Spleen (tissue), 11 donors: ENCODE measurements around the gene DENND1A. TPM values are rescaled to one million over a fixed set of nuclear protein-coding genes. Genes with fewer than 3 reads are reported as not detected.

Experiments
- DNase-seq: peaks from one replicate; pipeline ENCODE4 v3.0.0-alpha.2; 2020
- H3K27ac ChIP-seq, 8 donors: fragments of 200-600 bp; sonication (generic) in 7 of 8; 1 replicate in 4 of 8; 2 replicates in 4 of 8; pipeline versions ENCODE4 v1.5.0 to v1.8.0; 2016 to 2021; ENCODE audit warnings: inconsistent platforms in 4 of 8, mild to moderate bottlenecking in 4 of 8, moderate library complexity in 1 of 8
- H3K27me3 ChIP-seq, 7 donors: fragments of 200-600 bp; sonication (generic) in 6 of 7; replicated peaks in 1 of 7; 1 replicate in 4 of 7; 2 replicates in 3 of 7; pipeline versions ENCODE4 v1.5.0 to v1.8.0; 2016 to 2021; ENCODE audit warnings: inconsistent platforms in 3 of 7, mild to moderate bottlenecking in 1 of 7
- H3K36me3 ChIP-seq, 6 donors: fragments of 200-600 bp; sonication (generic) in 5 of 6; 1 replicate in 4 of 6; 2 replicates in 2 of 6; pipeline versions ENCODE4 v1.5.0 to v1.8.0; 2016 to 2021; ENCODE audit warnings: inconsistent platforms in 2 of 6
- H3K4me1 ChIP-seq, 6 donors: fragments of 200-600 bp; sonication (generic) in 5 of 6; 1 replicate in 3 of 6; 2 replicates in 3 of 6; pipeline versions ENCODE4 v1.5.0 to v1.8.0; 2016 to 2021; ENCODE audit warnings: inconsistent platforms in 3 of 6
- H3K4me3 ChIP-seq, 8 donors: fragments of 200-600 bp; sonication (generic) in 7 of 8; 1 replicate in 4 of 8; 2 replicates in 4 of 8; pipeline versions ENCODE4 v1.5.0 to v1.8.0; 2016 to 2021; ENCODE audit warnings: inconsistent platforms in 4 of 8, mild to moderate bottlenecking in 4 of 8, moderate library complexity in 2 of 8
- H3K9me3 ChIP-seq, 8 donors: fragments of 200-600 bp; sonication (generic) in 7 of 8; 1 replicate in 4 of 8; 2 replicates in 4 of 8; pipeline versions ENCODE4 v1.5.0 to v1.8.0; 2016 to 2021; ENCODE audit warnings: inconsistent platforms in 4 of 8
- POLR2A ChIP-seq, 3 donors: fragments of 450-650 bp; IDR thresholded peaks; one replicate each; pipeline ENCODE4 v1.5.1; 2017; ENCODE audit warnings: antibody characterized with exemption in 3 of 3, mild to moderate bottlenecking in 1 of 3
- POLR2AphosphoS5 ChIP-seq, 3 donors: sonication (generic); formaldehyde crosslinking; IDR thresholded peaks; one replicate each; pipeline ENCODE4 v1.5.1; 2017; ENCODE audit warnings: antibody characterized with exemption in 3 of 3
- WGBS, 5 donors: extraction: QIAGEN DNeasy Blood & Tissue Kit in 3 of 5; methylation state at CpG; one replicate each; pipeline versions ENCODE4 v1.1.5 to v1.1.7; 2013 to 2018; 5-methylcytosine and 5-hydroxymethylcytosine counted together
- intact Hi-C: fragments of 100-400 bp; cut with DNase I; formaldehyde crosslinking; loops from one replicate; pipeline ENCODE4 v1.15.0; 2023; ENCODE audit warnings: low total_unique reads
- polyA plus RNA-seq, 3 donors: library from polyadenylated mRNA; stranded (reverse); fragments of 200-250 nt; gene quantifications; one replicate each; pipeline ENCODE4 v1.2.1, GENCODE V29; 2013
- total RNA-seq, 7 donors: library from RNA; depleted of rRNA in 3 of 7; stranded (reverse); fragments of >200 nt in 3 of 7; fragmentation: NEBNext Ultra II Directional in 4 of 7; extraction: Animal tissue kit (Norgen Biotek cat#: 25700) in 4 of 7; gene quantifications; one replicate each; pipeline versions ENCODE4 v1.1.0 to v1.2.1, GENCODE V29; 2016 to 2021
- TF ChIP-seq, protein P1 (sequence below), 11 experiments: fragments of 200-600 bp in 7 of 11; fragments of 450-650 bp in 4 of 11; sonication (generic) in 4 of 11; IDR thresholded peaks in 8 of 11; conservative IDR thresholded peaks in 3 of 11; 1 replicate in 7 of 11; 2 replicates in 4 of 11; pipeline versions ENCODE4 v1.4.0 to v1.8.0; 2016 to 2021; ENCODE audit warnings: antibody characterized with exemption in 11 of 11, inconsistent platforms in 4 of 11, mild to moderate bottlenecking in 1 of 11
- donor health status: healthy with polysubstance abuse.
- donor health status: DM: no; HTN: no; CAD: no; lungs with moderate emphysema.
- donor health status: DM: no; HTN: no; CAD: no.
- donor health status: Bipolar disorder and iron deficiency.
- donor health status: healthy.
- donor health status: DM: no; HTN: no; CAD: no.
- donor health status: DM: yes; HTN: yes; CAD: no.

DENND1A gene
- total and polyA plus RNA-seq, 10 donors: 5.4 to 59.3 (median 48.8) TPM

DNA sequence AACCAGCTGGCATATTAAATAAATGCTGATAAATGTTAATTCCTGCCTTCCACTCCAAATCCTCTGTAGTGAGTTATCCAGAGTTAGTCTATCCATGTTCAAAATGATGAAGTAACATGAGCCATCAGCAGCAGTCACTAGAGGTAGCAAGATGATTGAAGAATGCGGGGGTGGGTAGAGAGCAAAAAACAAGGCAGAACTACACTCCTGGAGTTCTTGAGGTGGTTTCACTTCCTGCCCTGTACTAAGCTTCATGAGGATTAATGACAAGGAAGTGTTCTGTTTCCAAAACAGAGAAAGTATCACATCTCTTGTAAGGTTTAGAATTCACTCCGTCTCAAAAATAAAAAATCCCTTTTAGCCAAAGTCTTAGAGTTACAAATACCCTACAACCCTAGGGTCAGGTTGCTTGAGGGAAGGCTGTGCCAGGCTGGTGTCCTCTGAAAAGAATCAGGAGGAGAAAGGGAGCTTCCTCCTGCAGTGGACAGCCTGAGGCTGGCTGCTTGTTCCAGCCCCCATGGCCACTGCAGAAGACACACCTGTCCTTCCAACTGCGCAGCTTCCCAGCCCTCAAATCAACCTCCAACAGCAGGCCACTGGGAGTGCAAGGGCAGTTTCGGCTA is 180.2 kb downstream of the DENND1A start:
- no peak for TF ChIP-seq POLR2A (IDR thresholded peaks at IDR 0.05)
- TF ChIP-seq, protein P1, sequence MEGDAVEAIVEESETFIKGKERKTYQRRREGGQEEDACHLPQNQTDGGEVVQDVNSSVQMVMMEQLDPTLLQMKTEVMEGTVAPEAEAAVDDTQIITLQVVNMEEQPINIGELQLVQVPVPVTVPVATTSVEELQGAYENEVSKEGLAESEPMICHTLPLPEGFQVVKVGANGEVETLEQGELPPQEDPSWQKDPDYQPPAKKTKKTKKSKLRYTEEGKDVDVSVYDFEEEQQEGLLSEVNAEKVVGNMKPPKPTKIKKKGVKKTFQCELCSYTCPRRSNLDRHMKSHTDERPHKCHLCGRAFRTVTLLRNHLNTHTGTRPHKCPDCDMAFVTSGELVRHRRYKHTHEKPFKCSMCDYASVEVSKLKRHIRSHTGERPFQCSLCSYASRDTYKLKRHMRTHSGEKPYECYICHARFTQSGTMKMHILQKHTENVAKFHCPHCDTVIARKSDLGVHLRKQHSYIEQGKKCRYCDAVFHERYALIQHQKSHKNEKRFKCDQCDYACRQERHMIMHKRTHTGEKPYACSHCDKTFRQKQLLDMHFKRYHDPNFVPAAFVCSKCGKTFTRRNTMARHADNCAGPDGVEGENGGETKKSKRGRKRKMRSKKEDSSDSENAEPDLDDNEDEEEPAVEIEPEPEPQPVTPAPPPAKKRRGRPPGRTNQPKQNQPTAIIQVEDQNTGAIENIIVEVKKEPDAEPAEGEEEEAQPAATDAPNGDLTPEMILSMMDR (IDR thresholded peaks at IDR 0.05 in 8 of 11, conservative IDR thresholded peaks at IDR 0.05 in 3 of 11): no peak
- no peak for TF ChIP-seq POLR2AphosphoS5 (IDR thresholded peaks at IDR 0.05)
- intact Hi-C loops: no loop called here
- H3K27me3 ChIP-seq: no peaks in the 10 kb centered on the region
- DNase-seq: no peak
- H3K4me3 ChIP-seq: no peak overlapping the region
- H3K27ac ChIP-seq: peak overlapping the region in 4 of 8 donors; percentile 54 to 64 (median 56)
- peaks cover 0 to 44% (median 22%) of the 10 kb centered on the region in 6 donors for H3K4me1 ChIP-seq
- no peaks in the 10 kb centered on the region for H3K9me3 ChIP-seq
- 67 to 68% (median 68%) methylated on average over 4 of the region's 4 CpGs for WGBS, 5 donors
- no peaks in the 10 kb centered on the region for H3K36me3 ChIP-seq

DNA sequence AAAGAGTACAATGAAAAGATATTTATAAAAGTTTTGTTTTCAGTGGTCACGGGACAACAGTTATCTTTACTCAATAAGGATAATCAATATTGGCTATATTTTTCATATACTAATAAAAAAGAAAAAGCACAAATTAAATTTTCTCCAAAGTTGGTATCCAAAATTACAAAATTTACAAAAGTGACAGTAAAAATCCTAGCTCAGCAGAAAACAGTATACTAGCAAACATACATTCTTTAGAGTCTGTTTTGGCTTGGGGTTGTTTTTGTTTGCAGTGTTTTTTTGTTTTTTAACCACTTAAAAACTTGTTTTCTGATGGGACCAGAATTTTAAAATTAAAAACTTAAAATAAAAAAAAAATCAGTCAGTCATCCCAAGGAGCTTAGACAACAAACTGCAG is 183.2 kb downstream of the DENND1A start:
- Histone ChIP-seq H3K4me1 (peaks cover 4 to 41% (median 28%) of the 10 kb centered on the region in 6 donors), H3K4me3 (no peak overlapping the region), H3K36me3 (no peaks in the 10 kb centered on the region), H3K9me3 (no peaks in the 10 kb centered on the region), H3K27me3 (no peaks in the 10 kb centered on the region), H3K27ac (no peak overlapping the region)
- intact Hi-C loops: no loop called here
- TF ChIP-seq, protein P1 (IDR thresholded peaks at IDR 0.05 in 8 of 11, conservative IDR thresholded peaks at IDR 0.05 in 3 of 11): no peak
- TF ChIP-seq POLR2A (IDR thresholded peaks at IDR 0.05): no peak
- no peak for TF ChIP-seq POLR2AphosphoS5 (IDR thresholded peaks at IDR 0.05)
- WGBS, 5 donors: 95 to 100% (median 98%) methylated on average over 1 of the region's 1 CpG
- no peak for DNase-seq

DNA sequence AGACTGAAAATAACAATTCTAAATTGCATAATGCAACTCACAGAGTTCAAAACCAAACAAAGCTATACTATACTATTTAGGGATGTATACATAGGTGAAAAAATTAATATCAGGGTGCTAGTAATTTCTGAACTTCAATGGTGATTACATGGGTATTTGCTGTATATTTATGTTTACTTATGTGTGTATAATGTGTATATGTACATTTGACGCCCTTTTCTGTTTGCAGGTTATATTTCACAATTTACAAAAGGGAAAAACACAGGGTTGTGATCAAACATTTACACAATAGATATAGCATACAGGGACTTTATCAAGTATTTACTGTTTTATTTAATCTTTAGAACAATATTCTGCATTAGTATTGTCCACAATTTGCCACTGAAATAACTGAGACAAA is 184.0 kb downstream of the DENND1A start:
- H3K27ac ChIP-seq: no peak overlapping the region
- DNase-seq: no peak
- H3K27me3 ChIP-seq: no peaks in the 10 kb centered on the region
- TF ChIP-seq POLR2AphosphoS5 (IDR thresholded peaks at IDR 0.05): no peak
- TF ChIP-seq, protein P1 (IDR thresholded peaks at IDR 0.05 in 8 of 11, conservative IDR thresholded peaks at IDR 0.05 in 3 of 11): no peak
- TF ChIP-seq POLR2A (IDR thresholded peaks at IDR 0.05): no peak
- intact Hi-C loops: no loop called here
- WGBS, 5 donors: 91 to 98% (median 94%) methylated on average over 1 of the region's 1 CpG
- no peaks in the 10 kb centered on the region for H3K9me3 ChIP-seq
- H3K4me3 ChIP-seq: no peak overlapping the region
- H3K4me1 ChIP-seq: peaks cover 4 to 50% (median 35%) of the 10 kb centered on the region in 6 donors
- H3K36me3 ChIP-seq: no peaks in the 10 kb centered on the region

DNA sequence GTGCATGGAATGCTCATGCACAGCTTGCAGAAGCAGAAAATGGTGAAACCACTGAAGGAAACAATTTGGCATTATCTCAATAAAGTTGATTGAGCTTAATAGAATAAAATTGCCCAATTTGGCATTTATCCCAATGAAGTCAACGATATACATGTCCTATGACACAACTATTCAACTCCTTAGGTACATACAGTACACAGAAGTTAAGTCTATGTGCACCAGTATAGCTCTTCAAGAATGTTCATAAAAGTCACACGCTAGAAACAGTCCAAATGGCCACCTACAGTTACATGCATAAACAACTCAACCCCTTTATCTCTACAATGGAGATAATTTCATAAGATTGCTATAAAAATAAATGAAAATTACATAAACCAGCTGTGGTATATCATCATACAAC is 184.5 kb downstream of the DENND1A start:
- Histone ChIP-seq H3K9me3 (no peaks in the 10 kb centered on the region), H3K4me3 (no peak overlapping the region), H3K27ac (no peak overlapping the region), H3K4me1 (peaks cover 4 to 50% (median 35%) of the 10 kb centered on the region in 6 donors), H3K27me3 (no peaks in the 10 kb centered on the region), H3K36me3 (no peaks in the 10 kb centered on the region)
- no peak for DNase-seq
- intact Hi-C loops: no loop called here
- 65 to 94% (median 88%) methylated on average over 2 of the region's 2 CpGs for WGBS, 5 donors
- TF ChIP-seq, protein P1 (IDR thresholded peaks at IDR 0.05 in 8 of 11, conservative IDR thresholded peaks at IDR 0.05 in 3 of 11): no peak
- TF ChIP-seq POLR2AphosphoS5 (IDR thresholded peaks at IDR 0.05) (no peak), POLR2A (IDR thresholded peaks at IDR 0.05) (no peak)
